Gastrocnemius medialis (tissue), 4 donors: ENCODE measurements around the gene RNU2-1. TPM values are rescaled to one million over a fixed set of nuclear protein-coding genes. Genes with fewer than 3 reads are reported as not detected.
"Not testable (repeated sequence)": the region's sequence is repeated elsewhere in the genome, so short reads cannot be mapped to it uniquely, and the experiment has no call there.

Source experiments
- ATAC-seq, 2 donors: fragments of 150-250 bp; one replicate each; pipeline ENCODE4 v1.9.1; 2016
- DNase-seq, 2 donors: peaks; one replicate each; pipeline ENCODE4 v3.0.0-alpha.2; 2019
- H3K27ac ChIP-seq, 4 donors: fragments of 200-600 bp; sonication (generic); 1 replicate in 1 of 4; 2 replicates in 3 of 4; pipeline ENCODE4 v1.5.1; 2016 to 2018; ENCODE audit warnings: mild to moderate bottlenecking in 2 of 4, moderate library complexity in 1 of 4
- H3K27me3 ChIP-seq, 3 donors: fragments of 200-600 bp; sonication (generic) in 2 of 3; 1 replicate in 1 of 3; 2 replicates in 2 of 3; pipeline versions ENCODE4 v1.5.1 to v1.6.0; 2016 to 2019; ENCODE audit warnings: mild to moderate bottlenecking in 1 of 3, moderate library complexity in 1 of 3
- H3K36me3 ChIP-seq, 2 donors: fragments of 200-600 bp; sonication (generic) in 1 of 2; one replicate each; pipeline ENCODE4 v1.5.1; 2017 to 2018
- H3K4me1 ChIP-seq, 2 donors: fragments of 200-600 bp; sonication (generic) in 1 of 2; one replicate each; pipeline ENCODE4 v1.5.1; 2016 to 2017; ENCODE audit warnings: mild to moderate bottlenecking in 2 of 2
- H3K4me3 ChIP-seq, 4 donors: fragments of 200-600 bp; sonication (generic) in 3 of 4; 1 replicate in 1 of 4; 2 replicates in 3 of 4; pipeline ENCODE4 v1.5.1; 2016 to 2019; ENCODE audit warnings: mild to moderate bottlenecking in 2 of 4
- H3K9me3 ChIP-seq, 3 donors: fragments of 200-600 bp; sonication (generic) in 2 of 3; 1 replicate in 1 of 3; 2 replicates in 2 of 3; pipeline ENCODE4 v1.5.1; 2016 to 2019
- POLR2A ChIP-seq, 2 donors: fragments of 450-650 bp; IDR thresholded peaks; one replicate each; pipeline ENCODE4 v1.6.1; 2017; ENCODE audit warnings: antibody characterized with exemption in 2 of 2, mild to moderate bottlenecking in 2 of 2, moderate library complexity in 2 of 2
- in situ Hi-C, 4 donors: fragments of 200-750 bp; cut with MboI; loops; one replicate each; pipeline versions ENCODE4 v1.15.0 to v1.8.0; 2017; ENCODE audit warnings: low sequenced_read_pairs in 4 of 4
- intact Hi-C: fragments of 100-400 bp; cut with DNase I; formaldehyde crosslinking; loops from one replicate; pipeline ENCODE4 v1.15.1; 2023; ENCODE audit warnings: low total_unique reads
- total RNA-seq, 4 donors: library from RNA; depleted of rRNA; stranded (reverse); fragments of >200 nt; gene quantifications; one replicate each; pipeline versions ENCODE4 v1.1.0 to v1.2.3, GENCODE V29; 2016
- TF ChIP-seq, protein P1 (sequence below), 5 experiments: fragments of 450-650 bp in 3 of 5; fragments of 200-600 bp in 2 of 5; sonication (generic) in 2 of 5; IDR thresholded peaks in 4 of 5; conservative IDR thresholded peaks in 1 of 5; 1 replicate in 4 of 5; 2 replicates in 1 of 5; pipeline ENCODE4 v1.5.1; 2016 to 2019; ENCODE audit warnings: antibody characterized with exemption in 5 of 5, mild to moderate bottlenecking in 3 of 5, moderate library complexity in 3 of 5

The RNU2-1 gene
- total RNA-seq, 4 donors from 2014 or later = not detected

DNA sequence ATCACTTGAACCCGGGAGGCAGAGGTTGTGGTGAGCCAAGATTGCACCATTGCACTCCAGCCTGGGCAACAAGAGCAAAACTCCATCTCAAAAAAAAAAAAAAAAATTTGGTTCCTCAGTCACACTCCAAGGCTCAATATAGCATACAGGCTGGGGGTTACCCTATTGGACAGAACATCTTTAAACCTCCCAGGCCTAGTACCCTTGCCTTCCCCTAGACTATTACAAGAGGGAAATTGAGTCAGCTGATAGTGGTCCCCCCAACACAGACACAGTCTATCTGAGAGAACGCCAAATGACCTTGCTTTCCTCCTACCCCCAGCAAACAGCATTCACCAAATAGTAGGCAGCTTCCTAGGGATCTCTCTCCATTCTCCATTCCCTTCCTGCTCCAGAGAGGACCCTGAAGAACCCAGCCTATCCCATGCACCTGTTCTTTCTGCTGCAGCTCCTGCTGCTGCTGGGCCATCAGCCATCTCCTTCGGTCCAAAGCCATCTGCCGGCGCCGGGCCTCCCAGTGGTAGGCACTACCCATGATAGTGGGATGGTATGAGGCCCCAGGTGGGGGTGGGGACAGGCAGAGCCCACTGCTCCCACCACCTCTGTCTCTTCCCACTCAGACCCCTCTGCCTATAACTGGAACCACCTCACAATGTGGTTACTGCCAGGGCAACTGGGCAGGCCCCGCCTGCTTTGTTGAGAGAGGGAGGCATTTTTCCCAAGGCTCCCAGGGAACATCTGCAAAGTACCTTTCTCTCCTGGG lies 5.6 kb downstream of the RNU2-1 start, which contains the start of gene CCDC200:
Gene CCDC200, minus strand, starts transcription at position 604 of the 763 bp plus-strand sequence. Its CDS starts 69 bp downstream, at position 535.
- H3K27me3 ChIP-seq, DNase-seq, H3K36me3 ChIP-seq, H3K4me3 ChIP-seq, H3K4me1 ChIP-seq, in situ Hi-C loops, H3K9me3 ChIP-seq, H3K27ac ChIP-seq, ATAC-seq, intact Hi-C loops: not testable (repeated sequence)

- intact Hi-C loops = no loop called here
- no peak for ATAC-seq
- no peak overlapping the region for H3K4me3 ChIP-seq
- TF ChIP-seq POLR2A (IDR thresholded peaks at IDR 0.05) = no peak
- TF ChIP-seq, protein P1, sequence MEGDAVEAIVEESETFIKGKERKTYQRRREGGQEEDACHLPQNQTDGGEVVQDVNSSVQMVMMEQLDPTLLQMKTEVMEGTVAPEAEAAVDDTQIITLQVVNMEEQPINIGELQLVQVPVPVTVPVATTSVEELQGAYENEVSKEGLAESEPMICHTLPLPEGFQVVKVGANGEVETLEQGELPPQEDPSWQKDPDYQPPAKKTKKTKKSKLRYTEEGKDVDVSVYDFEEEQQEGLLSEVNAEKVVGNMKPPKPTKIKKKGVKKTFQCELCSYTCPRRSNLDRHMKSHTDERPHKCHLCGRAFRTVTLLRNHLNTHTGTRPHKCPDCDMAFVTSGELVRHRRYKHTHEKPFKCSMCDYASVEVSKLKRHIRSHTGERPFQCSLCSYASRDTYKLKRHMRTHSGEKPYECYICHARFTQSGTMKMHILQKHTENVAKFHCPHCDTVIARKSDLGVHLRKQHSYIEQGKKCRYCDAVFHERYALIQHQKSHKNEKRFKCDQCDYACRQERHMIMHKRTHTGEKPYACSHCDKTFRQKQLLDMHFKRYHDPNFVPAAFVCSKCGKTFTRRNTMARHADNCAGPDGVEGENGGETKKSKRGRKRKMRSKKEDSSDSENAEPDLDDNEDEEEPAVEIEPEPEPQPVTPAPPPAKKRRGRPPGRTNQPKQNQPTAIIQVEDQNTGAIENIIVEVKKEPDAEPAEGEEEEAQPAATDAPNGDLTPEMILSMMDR (IDR thresholded peaks at IDR 0.05 in 4 of 5, conservative IDR thresholded peaks at IDR 0.05 in 1 of 5) = no peak
- H3K9me3 ChIP-seq = no peaks in the 10 kb centered on the region
- H3K4me1 ChIP-seq = no peaks in the 10 kb centered on the region
- H3K27ac ChIP-seq = no peak overlapping the region
- in situ Hi-C loops = no loop called here
- DNase-seq = no peak
- no peaks in the 10 kb centered on the region for H3K27me3 ChIP-seq
- H3K36me3 ChIP-seq = peaks cover 0 to 7% of the 10 kb centered on the region in 2 donors
These were observed 7.4 kb downstream of the RNU2-1 start for GRCh38 chr17:43226393-43226792.

DNA sequence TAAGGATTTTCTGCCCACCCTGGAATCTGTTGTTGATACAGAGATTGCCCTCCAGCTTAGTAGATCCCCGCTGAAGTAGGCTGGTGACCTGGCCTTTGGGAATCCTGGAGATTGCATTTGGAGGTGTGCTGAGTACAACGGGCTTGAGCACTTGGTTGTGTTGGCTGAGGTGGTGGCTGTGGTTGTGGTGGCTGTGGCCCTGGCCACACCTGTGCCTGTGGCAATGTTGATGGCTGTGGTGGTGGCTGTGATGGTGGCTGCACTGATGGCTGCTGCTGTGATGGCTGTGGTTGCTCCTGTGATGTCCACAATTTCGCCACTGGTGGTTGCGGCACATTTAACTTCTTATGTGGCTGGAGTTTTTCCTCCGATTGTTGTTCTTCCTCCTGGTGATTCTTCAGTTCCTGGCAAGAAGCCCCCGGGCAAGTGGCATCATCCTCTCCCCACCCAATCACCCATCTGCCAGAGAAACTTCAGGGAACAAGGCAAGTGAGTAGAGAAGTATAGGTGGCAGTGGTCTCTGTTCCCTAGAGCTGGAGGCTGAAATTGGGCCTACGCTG lies 9.6 kb downstream of the RNU2-1 start:
- Histone ChIP-seq H3K4me3 (no peak overlapping the region), H3K9me3 (no peaks in the 10 kb centered on the region), H3K36me3 (peaks cover 0 to 7% of the 10 kb centered on the region in 2 donors), H3K27ac (no peak overlapping the region), H3K27me3 (no peaks in the 10 kb centered on the region), H3K4me1 (no peaks in the 10 kb centered on the region)
- TF ChIP-seq, protein P1 (IDR thresholded peaks at IDR 0.05 in 4 of 5, conservative IDR thresholded peaks at IDR 0.05 in 1 of 5) = no peak
- TF ChIP-seq POLR2A (IDR thresholded peaks at IDR 0.05) = no peak
- DNase-seq = no peak
- no peak for ATAC-seq
- in situ Hi-C loops = loop anchor here in 1 of 4 donors (25.0 kb wide), 2 partner anchors 88 to 263 kb away; partner anchors contain the start of gene DHX8
- intact Hi-C loops = no loop called here

DNA sequence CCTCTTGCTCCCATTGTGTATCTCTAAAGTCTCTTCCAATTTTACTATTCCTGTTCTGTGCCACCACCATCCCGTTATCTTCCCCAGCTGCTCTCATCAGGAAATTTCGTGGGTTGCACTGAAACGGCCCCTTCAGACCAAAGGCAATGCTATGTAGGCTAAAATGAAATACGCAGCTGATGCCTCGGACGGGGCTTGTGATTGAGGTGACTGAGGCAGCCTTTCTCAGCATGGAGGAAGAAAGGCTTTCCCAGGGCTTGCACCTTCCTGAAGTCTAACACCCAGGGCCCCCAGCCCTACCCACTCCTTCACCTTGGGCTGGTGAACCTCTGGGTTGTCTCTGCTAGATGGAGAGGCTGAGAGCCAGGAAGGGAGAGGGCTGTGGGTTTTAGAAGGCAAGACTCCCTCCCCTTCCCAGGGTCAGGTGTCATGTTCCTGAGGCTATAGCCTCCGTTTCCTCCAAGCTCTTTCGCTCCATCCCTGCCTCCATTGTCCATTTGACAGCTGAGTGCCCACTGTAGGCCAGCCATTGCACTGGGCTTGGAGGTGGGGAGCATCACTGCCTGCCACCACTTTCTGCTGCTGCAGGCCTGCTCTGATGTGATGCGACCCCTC lies 13.2 kb downstream of the RNU2-1 start:
- peaks cover 0 to 41% of the 10 kb centered on the region in 2 donors for H3K36me3 ChIP-seq
- intact Hi-C loops (no loop called here), in situ Hi-C loops (loop anchor here in 1 of 4 donors (25.0 kb wide), 2 partner anchors 92 to 267 kb away; partner anchors contain the start of gene DHX8)
- DNase-seq (no peak), ATAC-seq (no peak)
- H3K9me3 ChIP-seq = no peaks in the 10 kb centered on the region
- no peak overlapping the region for H3K4me3 ChIP-seq
- TF ChIP-seq POLR2A (IDR thresholded peaks at IDR 0.05) = no peak
- TF ChIP-seq, protein P1 (IDR thresholded peaks at IDR 0.05 in 4 of 5, conservative IDR thresholded peaks at IDR 0.05 in 1 of 5) = no peak
- no peak overlapping the region for H3K27ac ChIP-seq
- H3K4me1 ChIP-seq = no peaks in the 10 kb centered on the region
- H3K27me3 ChIP-seq = no peaks in the 10 kb centered on the region
